CD14-positive monocyte (primary cell): ENCODE results near the gene SLAMF6. TPM values are rescaled to one million over a fixed set of nuclear protein-coding genes. Genes with fewer than 3 reads are reported as not detected.

Source experiments
- DNase-seq, 3 donors: peaks; one replicate each; pipeline ENCODE4 v3.0.0-alpha.2; 2011 to 2022
- H2AFZ ChIP-seq: 2 replicates; pipeline ENCODE4 v1.6.0; 2012; ENCODE audit warnings: mild to moderate bottlenecking, low read depth, low read length, inconsistent platforms; ENCODE audit not compliant: insufficient read depth, poor library complexity, severe bottlenecking
- H3K27ac ChIP-seq, 2 donors: 1 replicate in 1 of 2; 2 replicates in 1 of 2; pipeline ENCODE4 v1.5.1; 2012 to 2013; ENCODE audit warnings: low read length in 2 of 2, control low read depth in 1 of 2, inconsistent platforms in 1 of 2, low read depth in 1 of 2, mild to moderate bottlenecking in 1 of 2
- H3K27me3 ChIP-seq, 2 donors: one replicate each; pipeline versions ENCODE4 v1.6.0 to v1.6.1; 2011 to 2013; ENCODE audit warnings: low read length in 2 of 2; ENCODE audit not compliant: control insufficient read depth in 2 of 2, insufficient read depth in 2 of 2
- H3K36me3 ChIP-seq, 2 donors: replicated peaks in 1 of 2; 1 replicate in 1 of 2; 2 replicates in 1 of 2; pipeline versions ENCODE4 v1.5.1 to v1.6.1; 2012 to 2013; ENCODE audit warnings: low read length in 2 of 2, control low read depth in 1 of 2, inconsistent platforms in 1 of 2, mild to moderate bottlenecking in 1 of 2; ENCODE audit not compliant: insufficient read depth in 2 of 2, control insufficient read depth in 1 of 2
- H3K4me1 ChIP-seq, 2 donors: 1 replicate in 1 of 2; 2 replicates in 1 of 2; pipeline versions ENCODE4 v1.5.1 to v1.6.1; 2012 to 2013; ENCODE audit warnings: low read length in 2 of 2, control low read depth in 1 of 2, inconsistent platforms in 1 of 2, mild to moderate bottlenecking in 1 of 2, moderate library complexity in 1 of 2; ENCODE audit not compliant: insufficient read depth in 2 of 2, control insufficient read depth in 1 of 2
- H3K4me2 ChIP-seq: replicated peaks from 2 replicates; pipeline ENCODE3; 2012; ENCODE audit warnings: low read length, moderate library complexity, mild to moderate bottlenecking; ENCODE audit not compliant: poor library complexity, severe bottlenecking; ENCODE audit errors: extremely low read depth
- H3K4me3 ChIP-seq, 3 experiments: fragments of 200-600 bp in 1 of 3; sonication (generic) in 1 of 3; replicated peaks in 1 of 3; 1 replicate in 2 of 3; 2 replicates in 1 of 3; pipeline ENCODE4 v1.5.1; 2011 to 2013; ENCODE audit warnings: low read length in 3 of 3, mild to moderate bottlenecking in 3 of 3, control low read depth in 2 of 3, low read depth in 2 of 3, inconsistent platforms in 1 of 3, moderate library complexity in 1 of 3
- H3K79me2 ChIP-seq: 2 replicates; pipeline ENCODE4 v1.6.0; 2012; ENCODE audit warnings: mild to moderate bottlenecking, control low read depth, inconsistent platforms, low read length, moderate library complexity; ENCODE audit not compliant: insufficient read depth
- H3K9ac ChIP-seq: 2 replicates; pipeline ENCODE4 v1.6.0; 2017; ENCODE audit warnings: low read length, mild to moderate bottlenecking; ENCODE audit not compliant: insufficient read depth, poor library complexity, severe bottlenecking
- H3K9me3 ChIP-seq, 2 donors: replicated peaks in 1 of 2; 1 replicate in 1 of 2; 2 replicates in 1 of 2; pipeline versions ENCODE4 v1.5.1 to v1.6.1; 2012 to 2013; ENCODE audit warnings: low read length in 2 of 2, control low read depth in 1 of 2; ENCODE audit not compliant: control insufficient read depth in 1 of 2, insufficient read depth in 1 of 2
- H4K20me1 ChIP-seq: 2 replicates; pipeline ENCODE4 v1.6.0; 2012; ENCODE audit warnings: mild to moderate bottlenecking, low read length, control low read depth, moderate library complexity; ENCODE audit not compliant: insufficient read depth
- H3K27ac Mint-ChIP-seq, 7 donors: one replicate each; pipeline ENCODE4 v1.8.0; 2020; ENCODE audit warnings: mild to moderate bottlenecking in 7 of 7, mixed read lengths in 7 of 7, moderate library complexity in 6 of 7, inconsistent platforms in 2 of 7
- H3K27me3 Mint-ChIP-seq, 3 donors: one replicate each; pipeline ENCODE4 v1.8.0; 2021 to 2022; ENCODE audit warnings: low read depth in 3 of 3, mild to moderate bottlenecking in 3 of 3, mixed read lengths in 3 of 3, moderate library complexity in 3 of 3, inconsistent platforms in 1 of 3
- H3K36me3 Mint-ChIP-seq, 2 donors: one replicate each; pipeline ENCODE4 v1.8.0; 2020; ENCODE audit warnings: mixed read lengths in 2 of 2, inconsistent platforms in 1 of 2, mild to moderate bottlenecking in 1 of 2
- H3K4me1 Mint-ChIP-seq: one replicate; pipeline ENCODE4 v1.8.0; 2020; ENCODE audit warnings: mild to moderate bottlenecking, mixed read lengths
- H3K4me3 Mint-ChIP-seq, 2 donors: one replicate each; pipeline ENCODE4 v1.8.0; 2020; ENCODE audit warnings: mild to moderate bottlenecking in 2 of 2, mixed read lengths in 2 of 2, moderate library complexity in 1 of 2
- H3K9me3 Mint-ChIP-seq, 7 donors: one replicate each; pipeline ENCODE4 v1.8.0; 2020 to 2022; ENCODE audit warnings: mixed read lengths in 7 of 7, mild to moderate bottlenecking in 6 of 7, moderate library complexity in 6 of 7, inconsistent platforms in 2 of 7
- WGBS: methylation state at CpG from one replicate; pipeline ENCODE4 v1.1.5; 2013; ENCODE audit warnings: missing lambda C conversion rate; ENCODE audit not compliant: insufficient coverage; 5-methylcytosine and 5-hydroxymethylcytosine counted together
- intact Hi-C, 2 donors: fragments of 100-400 bp; cut with micrococcal nuclease; formaldehyde crosslinking; loops; one replicate each; pipeline versions ENCODE4 v1.15.0 to v1.15.1; 2023
- polyA plus RNA-seq, 3 donors: library from polyadenylated mRNA; depleted of rRNA in 1 of 3; unstranded in 2 of 3; stranded (reverse) in 1 of 3; fragments of 300-500 nt in 2 of 3; fragments of >200 nt in 1 of 3; fragmentation: Illumina TruSeq in 2 of 3; gene quantifications; 1 replicate in 2 of 3; 2 replicates in 1 of 3; pipeline ENCODE4 v1.2.3, GENCODE V29; 2012 to 2021
- TF ChIP-seq, protein P1 (sequence below): fragments of 200-600 bp; IDR thresholded peaks from one replicate; pipeline ENCODE4 v1.8.0; 2022; ENCODE audit warnings: antibody characterized with exemption, mild to moderate bottlenecking

The SLAMF6 gene
- polyA plus RNA-seq, 3 donors: 0.32 to 0.72 (median 0.50) TPM

GRCh38 chr1:160467576-160467975 lies 55.5 kb downstream of the SLAMF6 start:
- Histone ChIP-seq H3K27ac (no peak overlapping the region), H3K79me2 (no peaks in the 10 kb centered on the region), H3K27me3 (no peaks in the 10 kb centered on the region), H2AFZ (no peak overlapping the region), H3K4me3 (no peak overlapping the region), H3K9me3 (no peaks in the 10 kb centered on the region), H3K9ac (no peak overlapping the region), H3K4me1 (no peaks in the 10 kb centered on the region), H3K36me3 (no peaks in the 10 kb centered on the region), H4K20me1 (no peaks in the 10 kb centered on the region), H3K4me2 (no peak overlapping the region)
- peaks cover 9% of the 10 kb centered on the region for H3K4me1 Mint-ChIP-seq
- no peak overlapping the region for H3K27ac Mint-ChIP-seq
- intact Hi-C loops: no loop called here
- H3K9me3 Mint-ChIP-seq: peaks cover 0 to 2% (median 1%) of the 10 kb centered on the region in 7 donors
- H3K4me3 Mint-ChIP-seq: no peak overlapping the region
- TF ChIP-seq, protein P1, sequence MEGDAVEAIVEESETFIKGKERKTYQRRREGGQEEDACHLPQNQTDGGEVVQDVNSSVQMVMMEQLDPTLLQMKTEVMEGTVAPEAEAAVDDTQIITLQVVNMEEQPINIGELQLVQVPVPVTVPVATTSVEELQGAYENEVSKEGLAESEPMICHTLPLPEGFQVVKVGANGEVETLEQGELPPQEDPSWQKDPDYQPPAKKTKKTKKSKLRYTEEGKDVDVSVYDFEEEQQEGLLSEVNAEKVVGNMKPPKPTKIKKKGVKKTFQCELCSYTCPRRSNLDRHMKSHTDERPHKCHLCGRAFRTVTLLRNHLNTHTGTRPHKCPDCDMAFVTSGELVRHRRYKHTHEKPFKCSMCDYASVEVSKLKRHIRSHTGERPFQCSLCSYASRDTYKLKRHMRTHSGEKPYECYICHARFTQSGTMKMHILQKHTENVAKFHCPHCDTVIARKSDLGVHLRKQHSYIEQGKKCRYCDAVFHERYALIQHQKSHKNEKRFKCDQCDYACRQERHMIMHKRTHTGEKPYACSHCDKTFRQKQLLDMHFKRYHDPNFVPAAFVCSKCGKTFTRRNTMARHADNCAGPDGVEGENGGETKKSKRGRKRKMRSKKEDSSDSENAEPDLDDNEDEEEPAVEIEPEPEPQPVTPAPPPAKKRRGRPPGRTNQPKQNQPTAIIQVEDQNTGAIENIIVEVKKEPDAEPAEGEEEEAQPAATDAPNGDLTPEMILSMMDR: no peak
- DNase-seq: no peak
- H3K27me3 Mint-ChIP-seq: no peaks in the 10 kb centered on the region
- no peaks in the 10 kb centered on the region for H3K36me3 Mint-ChIP-seq

DNA sequence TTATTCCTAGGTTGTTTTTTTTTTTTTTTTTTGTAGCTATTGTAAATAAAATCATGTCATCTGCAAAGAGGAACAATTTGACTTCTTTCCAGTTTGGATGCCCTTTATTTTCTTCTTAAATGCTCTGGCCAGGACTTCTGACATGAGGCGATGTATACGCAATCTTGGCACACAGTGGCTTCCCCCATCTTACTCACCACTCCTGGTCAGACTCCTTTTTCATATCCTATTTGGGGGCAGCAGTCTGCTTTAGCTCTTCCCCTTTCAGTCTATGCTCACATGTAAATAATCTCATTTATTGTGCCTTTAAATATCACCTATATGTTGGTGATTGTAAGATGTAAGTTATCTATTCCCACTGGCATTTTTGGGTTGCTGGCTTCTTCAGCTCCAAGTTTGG lies 56.1 kb downstream of the SLAMF6 start:
- no peaks in the 10 kb centered on the region for H3K79me2 ChIP-seq
- no peak overlapping the region for H3K4me3 Mint-ChIP-seq
- no peaks in the 10 kb centered on the region for H3K4me1 ChIP-seq
- H3K9ac ChIP-seq: no peak overlapping the region
- whole genome bisulfite sequencing: 0% methylated on average over 2 of the region's 2 CpGs
- H3K4me1 Mint-ChIP-seq: peaks cover 9% of the 10 kb centered on the region
- no peak overlapping the region for H3K4me3 ChIP-seq
- DNase-seq: peak in 2 of 3 donors; percentile 12 to 42
- H3K36me3 ChIP-seq: no peaks in the 10 kb centered on the region
- H3K36me3 Mint-ChIP-seq: no peaks in the 10 kb centered on the region
- peaks cover 0 to 3% (median 1%) of the 10 kb centered on the region in 7 donors for H3K9me3 Mint-ChIP-seq
- no peaks in the 10 kb centered on the region for H3K27me3 ChIP-seq
- H3K27ac ChIP-seq: no peak overlapping the region
- TF ChIP-seq, protein P1: no peak
- H3K9me3 ChIP-seq: no peaks in the 10 kb centered on the region
- H3K4me2 ChIP-seq: no peak overlapping the region
- H4K20me1 ChIP-seq: no peaks in the 10 kb centered on the region
- no peaks in the 10 kb centered on the region for H3K27me3 Mint-ChIP-seq
- peak overlapping the region in 1 of 7 donors; percentile 45 for H3K27ac Mint-ChIP-seq
- peak overlapping the region; percentile 3 for H2AFZ ChIP-seq
- intact Hi-C loops: no loop called here
